Neural crest cell (in vitro differentiated cells): Measurements from ENCODE around the gene RGS21. TPM values are rescaled to one million over a fixed set of nuclear protein-coding genes. Genes with fewer than 3 reads are reported as not detected.

Experiments
- DNase-seq: peaks from one replicate; pipeline ENCODE4 v3.0.0; 2021; ENCODE audit warnings: low read depth, mixed read lengths, low spot score
- H3K27ac Mint-ChIP-seq: one replicate; pipeline ENCODE4 v1.8.0; 2021; ENCODE audit warnings: mild to moderate bottlenecking, mixed read lengths; ENCODE audit not compliant: unreplicated experiment
- H3K27me3 Mint-ChIP-seq: 2 replicates; pipeline ENCODE4 v1.8.0; 2021; ENCODE audit warnings: low read depth, mild to moderate bottlenecking, mixed read lengths
- H3K36me3 Mint-ChIP-seq: 2 replicates; pipeline ENCODE4 v1.8.0; 2021; ENCODE audit warnings: low read depth, mild to moderate bottlenecking, mixed read lengths
- H3K4me1 Mint-ChIP-seq: 2 replicates; pipeline ENCODE4 v1.8.0; 2021; ENCODE audit warnings: mixed read lengths
- H3K4me3 Mint-ChIP-seq: one replicate; pipeline ENCODE4 v1.8.0; 2021; ENCODE audit warnings: mild to moderate bottlenecking, mixed read lengths
- H3K9me3 Mint-ChIP-seq: 2 replicates; pipeline ENCODE4 v1.8.0; 2021; ENCODE audit warnings: mixed read lengths
- long read RNA-seq: library from polyadenylated mRNA; unstranded; transcript quantifications from one replicate; pipeline ENCODE4 v2.0.0, GENCODE V29; 2020
- total RNA-seq: library from RNA; stranded (reverse); gene quantifications from 2 replicates; pipeline ENCODE4 v1.2.1, GENCODE V29; 2021
- TF ChIP-seq, protein P1 (sequence below): fragments of 200-600 bp; sonication (generic); conservative IDR thresholded peaks from 2 replicates; pipeline ENCODE4 v1.5.0; 2021; ENCODE audit warnings: antibody characterized with exemption, mild to moderate bottlenecking

RGS21 gene, protein sequence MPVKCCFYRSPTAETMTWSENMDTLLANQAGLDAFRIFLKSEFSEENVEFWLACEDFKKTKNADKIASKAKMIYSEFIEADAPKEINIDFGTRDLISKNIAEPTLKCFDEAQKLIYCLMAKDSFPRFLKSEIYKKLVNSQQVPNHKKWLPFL
- not detected in 2 replicates for total RNA-seq
- long read RNA-seq = 0 reads

DNA sequence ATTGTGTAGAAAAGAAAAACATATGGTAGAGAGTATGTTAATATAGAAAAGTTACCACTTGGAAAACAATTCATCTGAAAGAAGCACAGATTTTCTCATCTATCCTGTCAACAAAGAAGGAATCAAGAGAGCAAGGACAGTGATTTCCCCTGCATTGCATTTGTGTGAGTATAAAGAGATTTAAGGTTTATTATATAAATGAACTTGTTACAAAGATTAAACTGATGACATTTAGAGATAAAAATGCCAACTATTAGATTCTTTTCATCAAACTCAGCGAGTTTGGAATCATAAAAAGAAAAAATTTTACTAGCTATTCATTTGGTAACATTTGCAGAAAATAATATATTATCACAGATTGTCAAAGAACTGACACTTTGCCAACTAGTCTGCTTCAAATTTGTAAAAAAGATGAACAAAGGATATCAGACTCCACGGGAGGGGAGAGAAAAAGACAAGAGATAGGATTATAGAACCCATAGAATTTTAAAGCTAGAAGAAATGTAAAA is at the start of gene RGS21:
Gene RGS21, plus strand, starts transcription at position 51 of the 509 bp plus-strand sequence. CDS start 26,045 bp downstream, outside the sequence.
- H3K4me3 Mint-ChIP-seq = no peak within 1 kb of the TSS
- TF ChIP-seq, protein P1, sequence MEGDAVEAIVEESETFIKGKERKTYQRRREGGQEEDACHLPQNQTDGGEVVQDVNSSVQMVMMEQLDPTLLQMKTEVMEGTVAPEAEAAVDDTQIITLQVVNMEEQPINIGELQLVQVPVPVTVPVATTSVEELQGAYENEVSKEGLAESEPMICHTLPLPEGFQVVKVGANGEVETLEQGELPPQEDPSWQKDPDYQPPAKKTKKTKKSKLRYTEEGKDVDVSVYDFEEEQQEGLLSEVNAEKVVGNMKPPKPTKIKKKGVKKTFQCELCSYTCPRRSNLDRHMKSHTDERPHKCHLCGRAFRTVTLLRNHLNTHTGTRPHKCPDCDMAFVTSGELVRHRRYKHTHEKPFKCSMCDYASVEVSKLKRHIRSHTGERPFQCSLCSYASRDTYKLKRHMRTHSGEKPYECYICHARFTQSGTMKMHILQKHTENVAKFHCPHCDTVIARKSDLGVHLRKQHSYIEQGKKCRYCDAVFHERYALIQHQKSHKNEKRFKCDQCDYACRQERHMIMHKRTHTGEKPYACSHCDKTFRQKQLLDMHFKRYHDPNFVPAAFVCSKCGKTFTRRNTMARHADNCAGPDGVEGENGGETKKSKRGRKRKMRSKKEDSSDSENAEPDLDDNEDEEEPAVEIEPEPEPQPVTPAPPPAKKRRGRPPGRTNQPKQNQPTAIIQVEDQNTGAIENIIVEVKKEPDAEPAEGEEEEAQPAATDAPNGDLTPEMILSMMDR = no peak
- H3K4me1 Mint-ChIP-seq = no peaks in the 10 kb centered on the region
- H3K27ac Mint-ChIP-seq = no peak within 1 kb of the TSS
- DNase-seq = no peak
- no peaks in the 10 kb centered on the region for H3K9me3 Mint-ChIP-seq
- no peaks in the 10 kb centered on the region for H3K27me3 Mint-ChIP-seq
- H3K36me3 Mint-ChIP-seq = no peaks in the 10 kb centered on the region

- no peaks in the 10 kb centered on the region for H3K27me3 Mint-ChIP-seq
These were observed 48.2 kb upstream of the RGS21 start for GRCh38 chr1:192268468-192269052.

DNA sequence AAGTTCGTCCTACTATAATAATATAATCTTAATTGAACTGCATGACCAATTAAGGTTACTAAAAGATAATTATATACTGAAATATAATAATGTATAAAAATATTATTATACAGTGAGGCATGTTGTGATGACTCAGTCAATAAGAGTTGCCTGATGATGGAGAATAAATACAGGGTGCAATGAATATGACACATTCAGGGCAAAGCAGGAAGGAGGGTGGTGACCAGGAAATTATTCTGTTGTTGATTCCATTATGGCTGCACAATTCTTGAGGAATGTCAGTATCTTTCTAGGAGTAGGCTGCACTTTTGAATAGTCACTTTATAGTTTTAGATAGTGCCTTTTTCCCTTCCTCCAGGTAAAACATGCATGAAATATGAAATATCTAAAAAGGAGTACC is 46.4 kb upstream of the RGS21 start:
- TF ChIP-seq, protein P1 = no peak
- Mint-ChIP-seq H3K9me3 (no peaks in the 10 kb centered on the region), H3K4me1 (no peaks in the 10 kb centered on the region), H3K27ac (no peak overlapping the region), H3K4me3 (no peak overlapping the region), H3K36me3 (no peaks in the 10 kb centered on the region), H3K27me3 (no peaks in the 10 kb centered on the region)
- DNase-seq = no peak

More at GRCh38 chr1:192268468-192269052, 48.2 kb upstream of the RGS21 start:
- H3K4me1 Mint-ChIP-seq = no peaks in the 10 kb centered on the region
- DNase-seq = no peak
- TF ChIP-seq, protein P1 = no peak
- H3K4me3 Mint-ChIP-seq = no peak overlapping the region
- no peak overlapping the region for H3K27ac Mint-ChIP-seq
- H3K9me3 Mint-ChIP-seq = no peaks in the 10 kb centered on the region
- H3K36me3 Mint-ChIP-seq = no peaks in the 10 kb centered on the region

GRCh38 chr1:192272732-192273131 is 44.1 kb upstream of the RGS21 start:
- TF ChIP-seq, protein P1 = no peak
- no peaks in the 10 kb centered on the region for H3K36me3 Mint-ChIP-seq
- H3K4me3 Mint-ChIP-seq = no peak overlapping the region
- H3K4me1 Mint-ChIP-seq = no peaks in the 10 kb centered on the region
- H3K27me3 Mint-ChIP-seq = no peaks in the 10 kb centered on the region
- H3K9me3 Mint-ChIP-seq = no peaks in the 10 kb centered on the region
- no peak for DNase-seq
- H3K27ac Mint-ChIP-seq = no peak overlapping the region

GRCh38 chr1:192274588-192274987 is 42.2 kb upstream of the RGS21 start:
- H3K36me3 Mint-ChIP-seq = no peaks in the 10 kb centered on the region
- no peak overlapping the region for H3K4me3 Mint-ChIP-seq
- no peak overlapping the region for H3K27ac Mint-ChIP-seq
- no peaks in the 10 kb centered on the region for H3K9me3 Mint-ChIP-seq
- no peaks in the 10 kb centered on the region for H3K4me1 Mint-ChIP-seq
- no peaks in the 10 kb centered on the region for H3K27me3 Mint-ChIP-seq
- TF ChIP-seq, protein P1 = no peak
- DNase-seq = no peak
